Measurements from ENCODE around the gene HSF4. TPM values are rescaled to one million over a fixed set of nuclear protein-coding genes. Genes with fewer than 3 reads are reported as not detected.
A peak's percentile ranks its signal among the peaks of the same experiment; 100 is the strongest.
"Not testable (repeated sequence)": the region's sequence is repeated elsewhere in the genome, so short reads cannot be mapped to it uniquely, and the experiment has no call there.

HSF4 gene, protein sequence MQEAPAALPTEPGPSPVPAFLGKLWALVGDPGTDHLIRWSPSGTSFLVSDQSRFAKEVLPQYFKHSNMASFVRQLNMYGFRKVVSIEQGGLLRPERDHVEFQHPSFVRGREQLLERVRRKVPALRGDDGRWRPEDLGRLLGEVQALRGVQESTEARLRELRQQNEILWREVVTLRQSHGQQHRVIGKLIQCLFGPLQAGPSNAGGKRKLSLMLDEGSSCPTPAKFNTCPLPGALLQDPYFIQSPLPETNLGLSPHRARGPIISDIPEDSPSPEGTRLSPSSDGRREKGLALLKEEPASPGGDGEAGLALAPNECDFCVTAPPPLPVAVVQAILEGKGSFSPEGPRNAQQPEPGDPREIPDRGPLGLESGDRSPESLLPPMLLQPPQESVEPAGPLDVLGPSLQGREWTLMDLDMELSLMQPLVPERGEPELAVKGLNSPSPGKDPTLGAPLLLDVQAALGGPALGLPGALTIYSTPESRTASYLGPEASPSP
- 10 to 100 TPM in 1 of 4 donors, 1 to 10 TPM in 3; 4.6 to 15.1 (median 7.6) TPM for polyA plus RNA-seq
- long read RNA-seq, donor 1, result 0 reads
- long read RNA-seq, donor 2, result 0 reads
- long read RNA-seq, donor 3, result 0 reads
- long read RNA-seq, donor 4, result 0 reads
- long read RNA-seq, donor 5, result 0 reads
- long read RNA-seq, donor 6, result 0 reads
- long read RNA-seq, donor 7, result 0 reads
- long read RNA-seq, donor 8, result 0 reads
- long read RNA-seq, donor 9, result 0 reads
- long read RNA-seq, donor 10, result 0 reads

- H3K4me3 ChIP-seq (ENCODE audit: low read depth in 1 of 3, low read length in 3 of 3), result peak within 1 kb of the TSS in 2 of 3 donors; percentile 23
- FAIRE-seq (no peak), DNase-seq (peak; percentile 61 to 71)
- H3K4me1 ChIP-seq (ENCODE audit: control insufficient read depth in 3 of 3, insufficient read depth in 2 of 3, low read depth in 1 of 3, low read length in 2 of 3), result peaks cover 4 to 49% (median 22%) of the 10 kb centered on the region in 3 donors
- H3K36me3 ChIP-seq (ENCODE audit: control insufficient read depth in 3 of 3, insufficient read depth in 2 of 3, low read depth in 1 of 3, low read length in 3 of 3), result no peaks in the 10 kb centered on the region
- no peaks in the 10 kb centered on the region for H3K9me3 ChIP-seq (ENCODE audit: control insufficient read depth in 2 of 2, insufficient read depth in 1 of 2, low read depth in 1 of 2, low read length in 1 of 2)
- H3K27me3 ChIP-seq (ENCODE audit: control insufficient read depth in 3 of 3, insufficient read depth in 3 of 3, low read length in 3 of 3), result peaks cover 10 to 90% (median 13%) of the 10 kb centered on the region in 3 donors
- no peak within 1 kb of the TSS for H3K27ac ChIP-seq (ENCODE audit: low read depth in 1 of 3, low read length in 2 of 3)
- WGBS, 3 donors, result 1 to 2% (median 2%) methylated on average over 34 to 41 of the region's 41 CpGs
These were observed at the start of gene HSF4 for GRCh38 chr16:67164599-67165061. Gene HSF4, plus strand, starts transcription at chr16:67164745. Its CDS starts 67 bp downstream, at chr16:67164812.

DNA sequence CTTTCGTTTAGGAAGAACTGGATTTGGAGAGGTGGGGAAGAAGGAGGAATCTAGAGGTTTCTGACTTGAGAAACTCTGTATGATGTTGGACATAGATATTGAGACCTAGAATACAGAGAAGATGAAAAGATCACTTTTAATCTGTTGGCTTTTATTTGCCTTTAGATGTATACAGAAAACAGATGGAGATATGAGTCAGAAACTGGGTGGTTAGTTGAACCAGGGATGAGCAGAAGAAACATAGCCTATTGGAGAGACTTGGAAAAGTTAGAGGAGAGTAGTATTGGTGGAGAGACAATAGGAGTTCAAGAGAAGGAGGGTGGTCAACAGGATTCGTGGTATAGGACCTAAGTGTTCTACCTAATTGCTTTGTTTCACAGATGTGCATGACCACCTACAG is 49.8 kb upstream of the HSF4 start:
- FAIRE-seq (no peak), DNase-seq (no peak)
- Histone ChIP-seq H3K4me1 (ENCODE audit: control insufficient read depth in 3 of 3, insufficient read depth in 2 of 3, low read depth in 1 of 3, low read length in 2 of 3) (peaks cover 2 to 11% (median 10%) of the 10 kb centered on the region in 3 donors), H3K9me3 (ENCODE audit: control insufficient read depth in 2 of 2, insufficient read depth in 1 of 2, low read depth in 1 of 2, low read length in 1 of 2) (no peaks in the 10 kb centered on the region), H3K4me3 (ENCODE audit: low read depth in 1 of 3, low read length in 3 of 3) (no peak overlapping the region), H3K27me3 (ENCODE audit: control insufficient read depth in 3 of 3, insufficient read depth in 3 of 3, low read length in 3 of 3) (no peaks in the 10 kb centered on the region), H3K27ac (ENCODE audit: low read depth in 1 of 3, low read length in 2 of 3) (no peak overlapping the region), H3K36me3 (ENCODE audit: control insufficient read depth in 3 of 3, insufficient read depth in 2 of 3, low read depth in 1 of 3, low read length in 3 of 3) (peaks cover 0 to 16% (median 0%) of the 10 kb centered on the region in 3 donors)
- 81 to 85% (median 84%) methylated on average over 2 of the region's 2 CpGs for WGBS, 3 donors

- H3K9me3 ChIP-seq (ENCODE audit: control insufficient read depth in 2 of 2, insufficient read depth in 1 of 2, low read depth in 1 of 2, low read length in 1 of 2), result no peaks in the 10 kb centered on the region
- 85 to 89% (median 86%) methylated on average over 7 of the region's 7 CpGs for WGBS, 3 donors
- no peak for FAIRE-seq
These were observed 48.9 kb upstream of the HSF4 start for GRCh38 chr16:67115639-67116038.

DNA sequence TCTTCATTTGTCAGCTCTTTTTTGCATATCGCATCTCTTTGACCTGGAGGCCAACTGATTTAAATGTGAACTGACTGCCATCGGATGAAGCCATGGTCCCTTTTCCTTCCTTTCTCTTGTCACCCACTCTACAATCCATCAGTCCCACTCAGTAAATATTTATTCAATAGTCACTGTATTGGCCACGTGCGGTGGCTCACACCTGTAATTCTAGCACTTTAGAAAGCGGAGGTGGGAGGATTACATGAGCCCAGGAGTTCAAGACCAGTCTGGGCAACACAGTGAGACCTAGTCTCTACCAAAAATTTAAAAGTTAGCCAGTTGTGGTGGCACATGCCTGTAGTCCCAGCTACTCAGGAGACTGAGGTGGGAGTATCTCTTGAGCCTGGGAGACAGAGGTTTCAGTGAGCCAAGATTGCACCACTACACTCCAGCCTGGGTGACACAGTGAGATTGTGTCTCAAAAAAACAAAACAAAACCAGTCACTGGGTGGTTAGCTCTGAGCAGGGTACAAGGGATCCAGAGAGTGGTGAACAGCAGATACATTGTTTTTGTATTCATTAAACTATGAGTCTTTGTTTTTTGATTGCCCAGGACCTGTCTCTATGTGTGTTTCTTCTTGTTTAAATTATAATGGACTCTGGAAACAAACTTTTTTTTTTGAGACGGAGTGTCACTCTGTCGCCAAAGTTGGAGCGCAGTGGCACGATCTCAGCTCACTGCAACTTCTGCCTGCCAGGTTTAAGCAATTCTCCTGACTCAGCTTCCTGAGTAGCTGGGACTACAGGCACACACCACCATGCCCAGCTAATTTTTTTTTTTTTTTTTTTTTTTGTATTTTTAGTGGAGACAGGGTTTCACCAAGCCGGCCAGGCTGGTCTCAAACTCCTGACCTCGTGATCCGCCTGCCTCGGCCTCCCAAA is 47.9 kb upstream of the HSF4 start:
- no peak overlapping the region for H3K4me3 ChIP-seq (ENCODE audit: low read depth in 1 of 3, low read length in 3 of 3)
- FAIRE-seq, result no peak
- no peaks in the 10 kb centered on the region for H3K9me3 ChIP-seq (ENCODE audit: control insufficient read depth in 2 of 2, insufficient read depth in 1 of 2, low read depth in 1 of 2, low read length in 1 of 2)
- H3K27ac ChIP-seq (ENCODE audit: low read depth in 1 of 3, low read length in 2 of 3), result no peak overlapping the region
- WGBS, 3 donors, result 85 to 93% (median 89%) methylated on average over 13 of the region's 13 CpGs
- H3K4me1 ChIP-seq (ENCODE audit: control insufficient read depth in 3 of 3, insufficient read depth in 2 of 3, low read depth in 1 of 3, low read length in 2 of 3), result peaks cover 0 to 2% (median 0%) of the 10 kb centered on the region in 3 donors
- no peak for DNase-seq
- H3K36me3 ChIP-seq (ENCODE audit: control insufficient read depth in 3 of 3, insufficient read depth in 2 of 3, low read depth in 1 of 3, low read length in 3 of 3), result peaks cover 0 to 18% (median 0%) of the 10 kb centered on the region in 3 donors
- no peaks in the 10 kb centered on the region for H3K27me3 ChIP-seq (ENCODE audit: control insufficient read depth in 3 of 3, insufficient read depth in 3 of 3, low read length in 3 of 3)

More at GRCh38 chr16:67115639-67116038, 48.9 kb upstream of the HSF4 start:
- DNase-seq, result no peak
- Histone ChIP-seq H3K27ac (ENCODE audit: low read depth in 1 of 3, low read length in 2 of 3) (no peak overlapping the region), H3K4me3 (ENCODE audit: low read depth in 1 of 3, low read length in 3 of 3) (no peak overlapping the region), H3K27me3 (ENCODE audit: control insufficient read depth in 3 of 3, insufficient read depth in 3 of 3, low read length in 3 of 3) (no peaks in the 10 kb centered on the region), H3K4me1 (ENCODE audit: control insufficient read depth in 3 of 3, insufficient read depth in 2 of 3, low read depth in 1 of 3, low read length in 2 of 3) (peaks cover 2 to 8% (median 8%) of the 10 kb centered on the region in 3 donors), H3K36me3 (ENCODE audit: control insufficient read depth in 3 of 3, insufficient read depth in 2 of 3, low read depth in 1 of 3, low read length in 3 of 3) (peaks cover 0 to 14% (median 0%) of the 10 kb centered on the region in 3 donors)

- Histone ChIP-seq H3K4me3 (ENCODE audit: low read depth in 1 of 3, low read length in 3 of 3) (no peak overlapping the region), H3K27ac (ENCODE audit: low read depth in 1 of 3, low read length in 2 of 3) (no peak overlapping the region), H3K36me3 (ENCODE audit: control insufficient read depth in 3 of 3, insufficient read depth in 2 of 3, low read depth in 1 of 3, low read length in 3 of 3) (peaks cover 0 to 28% (median 1%) of the 10 kb centered on the region in 3 donors), H3K27me3 (ENCODE audit: control insufficient read depth in 3 of 3, insufficient read depth in 3 of 3, low read length in 3 of 3) (no peaks in the 10 kb centered on the region), H3K4me1 (ENCODE audit: control insufficient read depth in 3 of 3, insufficient read depth in 2 of 3, low read depth in 1 of 3, low read length in 2 of 3) (no peaks in the 10 kb centered on the region), H3K9me3 (ENCODE audit: control insufficient read depth in 2 of 2, insufficient read depth in 1 of 2, low read depth in 1 of 2, low read length in 1 of 2) (no peaks in the 10 kb centered on the region)
- no peak for FAIRE-seq
- 78 to 91% (median 88%) methylated on average over 9 of the region's 9 CpGs for WGBS, 3 donors
- no peak for DNase-seq
These were observed 46.8 kb upstream of the HSF4 start for GRCh38 chr16:67117716-67118115.

DNA sequence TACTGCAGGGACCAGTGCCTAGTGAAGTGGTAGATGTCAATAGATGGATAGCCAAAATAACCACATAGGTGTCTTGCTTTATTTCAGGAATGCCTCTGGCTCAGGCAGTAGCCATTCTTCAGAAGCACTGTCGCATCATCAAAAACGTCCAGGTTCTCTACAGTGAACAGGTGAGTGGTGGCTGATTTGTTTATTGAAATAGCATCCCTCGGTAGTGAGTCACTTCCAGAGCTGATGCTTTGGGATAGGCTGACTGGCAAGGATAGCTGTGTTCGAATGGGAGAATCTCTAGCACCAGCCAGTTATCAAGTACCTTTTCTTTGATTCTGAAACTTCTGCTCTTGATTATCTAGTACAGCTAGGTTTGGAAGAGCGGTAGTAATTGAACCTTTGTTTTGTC is 44.5 kb upstream of the HSF4 start:
- Histone ChIP-seq H3K27me3 (ENCODE audit: control insufficient read depth in 3 of 3, insufficient read depth in 3 of 3, low read length in 3 of 3) (no peaks in the 10 kb centered on the region), H3K4me3 (ENCODE audit: low read depth in 1 of 3, low read length in 3 of 3) (no peak overlapping the region), H3K4me1 (ENCODE audit: control insufficient read depth in 3 of 3, insufficient read depth in 2 of 3, low read depth in 1 of 3, low read length in 2 of 3) (no peaks in the 10 kb centered on the region), H3K36me3 (ENCODE audit: control insufficient read depth in 3 of 3, insufficient read depth in 2 of 3, low read depth in 1 of 3, low read length in 3 of 3) (peaks cover 0 to 40% (median 9%) of the 10 kb centered on the region in 3 donors), H3K27ac (ENCODE audit: low read depth in 1 of 3, low read length in 2 of 3) (no peak overlapping the region), H3K9me3 (ENCODE audit: control insufficient read depth in 2 of 2, insufficient read depth in 1 of 2, low read depth in 1 of 2, low read length in 1 of 2) (no peaks in the 10 kb centered on the region)
- DNase-seq, result no peak
- WGBS, 3 donors, result 81 to 87% (median 83%) methylated on average over 5 of the region's 5 CpGs
- no peak for FAIRE-seq

- H3K36me3 ChIP-seq (ENCODE audit: control insufficient read depth in 3 of 3, insufficient read depth in 2 of 3, low read depth in 1 of 3, low read length in 3 of 3), result peaks cover 3 to 36% (median 15%) of the 10 kb centered on the region in 3 donors
- not testable (repeated sequence) for H3K4me1 ChIP-seq (ENCODE audit: control insufficient read depth in 3 of 3, insufficient read depth in 2 of 3, low read depth in 1 of 3, low read length in 2 of 3); FAIRE-seq; H3K27me3 ChIP-seq (ENCODE audit: control insufficient read depth in 3 of 3, insufficient read depth in 3 of 3, low read length in 3 of 3); H3K4me3 ChIP-seq (ENCODE audit: low read depth in 1 of 3, low read length in 3 of 3); H3K9me3 ChIP-seq (ENCODE audit: control insufficient read depth in 2 of 2, insufficient read depth in 1 of 2, low read depth in 1 of 2, low read length in 1 of 2); H3K27ac ChIP-seq (ENCODE audit: low read depth in 1 of 3, low read length in 2 of 3); DNase-seq
- 98 to 100% (median 99%) methylated on average over 5 of the region's 5 CpGs for WGBS, 3 donors
These were observed 41.7 kb upstream of the HSF4 start for GRCh38 chr16:67122799-67123198.

DNA sequence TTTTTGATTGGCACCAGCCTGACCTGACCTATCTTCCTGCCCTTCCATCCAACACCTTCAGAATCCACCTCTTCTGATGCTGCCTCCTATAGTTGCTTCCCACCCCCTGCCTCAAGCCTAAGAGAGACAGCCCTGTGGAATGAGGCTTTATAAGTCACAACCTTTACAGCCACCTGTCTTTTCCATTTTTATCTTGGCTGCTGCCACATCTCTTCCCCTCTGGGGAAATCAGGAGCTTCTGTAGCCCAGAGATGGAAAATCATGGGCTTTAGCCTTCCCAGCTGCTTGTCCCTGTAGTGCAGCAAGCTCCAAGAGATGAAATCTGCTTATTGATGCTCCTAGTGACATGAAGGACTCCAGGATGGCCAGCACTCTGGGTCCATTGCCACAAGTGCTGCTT is 36.1 kb upstream of the HSF4 start:
- no peak for FAIRE-seq
- H3K36me3 ChIP-seq (ENCODE audit: control insufficient read depth in 3 of 3, insufficient read depth in 2 of 3, low read depth in 1 of 3, low read length in 3 of 3), result peaks cover 5 to 39% (median 11%) of the 10 kb centered on the region in 3 donors
- no peak overlapping the region for H3K4me3 ChIP-seq (ENCODE audit: low read depth in 1 of 3, low read length in 3 of 3)

More for the DNA sequence above, 36.1 kb upstream of the HSF4 start:
- no peaks in the 10 kb centered on the region for H3K27me3 ChIP-seq (ENCODE audit: control insufficient read depth in 3 of 3, insufficient read depth in 3 of 3, low read length in 3 of 3)
- DNase-seq, result no peak
- H3K4me1 ChIP-seq (ENCODE audit: control insufficient read depth in 3 of 3, insufficient read depth in 2 of 3, low read depth in 1 of 3, low read length in 2 of 3), result no peaks in the 10 kb centered on the region
- no peaks in the 10 kb centered on the region for H3K9me3 ChIP-seq (ENCODE audit: control insufficient read depth in 2 of 2, insufficient read depth in 1 of 2, low read depth in 1 of 2, low read length in 1 of 2)
- no peak overlapping the region for H3K27ac ChIP-seq (ENCODE audit: low read depth in 1 of 3, low read length in 2 of 3)
